K562 (cell line): ENCODE data around the gene RRM2. TPM values are rescaled to one million over a fixed set of nuclear protein-coding genes. Genes with fewer than 3 reads are reported as not detected.

Source experiments
- ATAC-seq: fragments of 200-7000 bp; cut with Tn5 transposase; 3 replicates; pipeline ENCODE4 v1.9.1; 2020; ENCODE audit warnings: moderate library complexity
- BruUV-seq: library from RNA; stranded (reverse); fragments of 400-500 nt; replicated peaks from 2 replicates; lab custom pipeline; 2021; lab: Mats Ljungman, UMichigan
- CTCF ChIA-PET: fragments of 300-600 bp; formaldehyde crosslinking; extraction: SDS; loops from one replicate; lab custom pipeline; 2021; ENCODE audit warnings: low intra/inter-chr PET ratio; lab: Yijun Ruan, JAX
- POLR2A ChIA-PET: fragments of 300-600, 350-650 bp; sonication (Branson Sonifier 250); formaldehyde crosslinking; extraction: SDS; loops from one replicate; lab custom pipeline; 2021; ENCODE audit warnings: antibody characterized with exemption, inconsistent platforms; lab: Yijun Ruan, JAX
- DNase-seq, 4 experiments: peaks; one replicate each; pipeline versions ENCODE4 v3.0.0 to v3.0.0-alpha.2; 2011 to 2018; ENCODE audit warnings: low spot score in 3 of 4, mixed read lengths in 3 of 4; ENCODE audit errors: extremely low read depth in 1 of 4
- FAIRE-seq: peaks from 2 replicates; lab custom pipeline; 2011; peaks lifted over from hg19 to GRCh38; lab: Jason Lieb, UNC
- H2AFZ ChIP-seq: 2 replicates; pipeline ENCODE4 v1.6.0; 2011; ENCODE audit warnings: low read depth, low read length, control low read depth, inconsistent platforms
- H3K27ac ChIP-seq: fragments of 200-600 bp; 3 replicates; pipeline ENCODE4 v1.8.0; 2011; ENCODE audit warnings: low read depth, mild to moderate bottlenecking, control low read depth, inconsistent platforms, low read length, moderate library complexity, mixed read lengths; ENCODE audit errors: extremely low read depth
- H3K27me3 ChIP-seq, 2 experiments: fragments of 300-600 bp in 1 of 2; 2 replicates in 1 of 2; 3 replicates in 1 of 2; pipeline versions ENCODE4 v1.6.0 to v1.8.0; 2011; ENCODE audit warnings: inconsistent platforms in 2 of 2, low read length in 2 of 2, mild to moderate bottlenecking in 1 of 2, mixed read lengths in 1 of 2, moderate library complexity in 1 of 2; ENCODE audit not compliant: control insufficient read depth in 2 of 2, insufficient read depth in 2 of 2
- H3K36me3 ChIP-seq: fragments of 300-600 bp; 3 replicates; pipeline ENCODE4 v1.8.0; 2011; ENCODE audit warnings: mild to moderate bottlenecking, low read length, inconsistent platforms; ENCODE audit not compliant: control insufficient read depth, insufficient read depth
- H3K4me1 ChIP-seq, 2 experiments: fragments of 200-600 bp in 1 of 2; replicated peaks in 1 of 2; 2 replicates in 1 of 2; 3 replicates in 1 of 2; pipeline versions ENCODE4 v1.5.1 to v1.8.0; 2011; ENCODE audit warnings: inconsistent platforms in 2 of 2, low read length in 2 of 2, mild to moderate bottlenecking in 1 of 2, mixed read lengths in 1 of 2, moderate library complexity in 1 of 2; ENCODE audit not compliant: control insufficient read depth in 2 of 2, insufficient read depth in 2 of 2
- H3K4me2 ChIP-seq: 2 replicates; pipeline ENCODE4 v1.6.1; 2011; ENCODE audit warnings: low read length, control low read depth, inconsistent platforms, mixed read lengths; ENCODE audit not compliant: insufficient read depth
- H3K4me3 ChIP-seq: fragments of 200-600 bp; sonication (generic), shearing (Covaris generic); 2 replicates; pipeline ENCODE4 v1.5.1; 2016; ENCODE audit warnings: control low read depth, inconsistent platforms
- H3K79me2 ChIP-seq: fragments of 200-600 bp; 3 replicates; pipeline ENCODE4 v1.8.0; 2011; ENCODE audit warnings: low read length, inconsistent platforms; ENCODE audit not compliant: control insufficient read depth, insufficient read depth
- H3K9ac ChIP-seq, 2 experiments: 2 replicates each; pipeline versions ENCODE4 v1.6.0 to v1.6.1; 2011; ENCODE audit warnings: low read depth in 2 of 2, low read length in 2 of 2, control low read depth in 1 of 2, inconsistent platforms in 1 of 2, mild to moderate bottlenecking in 1 of 2, mixed read lengths in 1 of 2; ENCODE audit not compliant: insufficient read depth in 1 of 2
- H3K9me1 ChIP-seq: one replicate; pipeline ENCODE4 v1.6.0; 2011; ENCODE audit warnings: inconsistent platforms, mild to moderate bottlenecking, low read length, moderate library complexity; ENCODE audit not compliant: control insufficient read depth, insufficient read depth
- H3K9me3 ChIP-seq: replicated peaks from 2 replicates; pipeline ENCODE4 v1.5.1; 2011; ENCODE audit warnings: low read depth, low read length, inconsistent platforms; ENCODE audit not compliant: control insufficient read depth, insufficient read depth
- H4K20me1 ChIP-seq: replicated peaks from 2 replicates; pipeline ENCODE4 v1.6.1; 2011; ENCODE audit warnings: low read length, inconsistent platforms, mixed read lengths; ENCODE audit not compliant: control insufficient read depth, insufficient read depth
- BCOR ChIP-seq: fragments of 450-650 bp; IDR thresholded peaks from 2 replicates; pipeline ENCODE4 v1.6.1; 2016
- BRCA1 ChIP-seq, 2 experiments: fragments of 450-650 bp in 1 of 2; sonication (generic) in 1 of 2; formaldehyde crosslinking in 1 of 2; IDR thresholded peaks; 2 replicates each; pipeline versions ENCODE4 v1.5.0 to v1.6.1; 2017 to 2020; ENCODE audit warnings: mild to moderate bottlenecking in 1 of 2, missing genetic modification reagents in 1 of 2
- CHAMP1 ChIP-seq: fragments of 450-650 bp; IDR thresholded peaks from 2 replicates; pipeline ENCODE4 v1.6.1; 2016; ENCODE audit warnings: mild to moderate bottlenecking
- CREBBP ChIP-seq: IDR thresholded peaks from one replicate; pipeline ENCODE4 v1.6.1; 2012; ENCODE audit warnings: low read depth, mild to moderate bottlenecking, control low read depth, inconsistent platforms, low read length
- CXXC5 ChIP-seq: fragments of 250-450 bp; sonication (Bioruptor Pico); IDR thresholded peaks from 2 replicates; pipeline ENCODE4 v1.8.0; 2022; ENCODE audit warnings: inconsistent platforms, mild to moderate bottlenecking, moderate library complexity
- DIDO1 ChIP-seq: fragments of 450-650 bp; IDR thresholded peaks from 2 replicates; pipeline ENCODE4 v1.6.1; 2016; ENCODE audit warnings: low read depth, missing biosample characterization, missing genetic modification characterization
- ELF4 ChIP-seq: fragments of 450-650 bp; formaldehyde crosslinking; IDR thresholded peaks from 2 replicates; pipeline ENCODE4 v1.4.0; 2022; ENCODE audit warnings: missing genetic modification characterization
- GATAD2A ChIP-seq: fragments of 450-650 bp; IDR thresholded peaks from 2 replicates; pipeline ENCODE4 v1.6.1; 2017
- HMGN3 ChIP-seq: IDR thresholded peaks from 2 replicates; pipeline ENCODE4 v1.6.1; 2011; ENCODE audit warnings: borderline replicate concordance, low read depth, mild to moderate bottlenecking, mixed read lengths, low read length; ENCODE audit not compliant: insufficient read length; ENCODE audit errors: extremely low read depth
- NFXL1 ChIP-seq: fragments of 450-650 bp; formaldehyde crosslinking; IDR thresholded peaks from 2 replicates; pipeline ENCODE4 v1.4.0; 2021; ENCODE audit warnings: mild to moderate bottlenecking
- PHB2 ChIP-seq: fragments of 450-650 bp; IDR thresholded peaks from 2 replicates; pipeline ENCODE4 v1.6.1; 2017; ENCODE audit warnings: low read depth
- PYGO2 ChIP-seq: fragments of 450-650 bp; IDR thresholded peaks from 2 replicates; pipeline ENCODE4 v1.6.1; 2016; ENCODE audit warnings: mild to moderate bottlenecking, missing genetic modification characterization, moderate library complexity, missing compliant biosample characterization
- STAT5B ChIP-seq: fragments of 250-450 bp; sonication (Bioruptor Pico); IDR thresholded peaks from 2 replicates; pipeline ENCODE4 v1.8.0; 2021; ENCODE audit warnings: mild to moderate bottlenecking, inconsistent platforms
- ZNF217 ChIP-seq: sonication (generic); formaldehyde crosslinking; IDR thresholded peaks from 2 replicates; pipeline ENCODE4 v1.8.0; 2022; ENCODE audit warnings: mild to moderate bottlenecking, missing genetic modification reagents
- WGBS: fragments of 100-300 bp; shearing (Covaris generic); methylation state at CpG from one replicate; pipeline ENCODE4 v1.1.6; 2016; ENCODE audit warnings: low coverage, mixed read lengths; ENCODE audit not compliant: insufficient coverage; ENCODE audit errors: missing lambda C conversion rate; 5-methylcytosine and 5-hydroxymethylcytosine counted together
- in situ Hi-C: fragments of 300-500 bp; cut with MboI; formaldehyde crosslinking; loops from 4 replicates; pipeline ENCODE4 v1.15.0; 2018; ENCODE audit warnings: inconsistent platforms, mixed read lengths
- intact Hi-C: fragments of 100-400 bp; cut with micrococcal nuclease; formaldehyde crosslinking; loops from 2 replicates; pipeline ENCODE4 v1.14.2; 2022
- polyA plus RNA-seq, 8 experiments: library from polyadenylated mRNA; depleted of rRNA in 4 of 8; stranded (reverse) in 5 of 8; unstranded in 3 of 8; fragments of >200 nt; fragmentation: Nextera tagmentation in 2 of 8; fragmentation: Illumina TruSeq in 1 of 8; extraction: Ambion mirVana in 2 of 8; extraction: Trizol in 1 of 8; gene quantifications; 2 replicates each; pipeline versions ENCODE4 v1.2.1 to v1.2.3, GENCODE V29; 2011 to 2014; ENCODE audit warnings: inconsistent platforms in 1 of 8, missing spikeins in 1 of 8
- total RNA-seq, 7 experiments: library from RNA; depleted of rRNA in 6 of 7; stranded (reverse); fragments of >200 nt in 6 of 7; fragmentation: Illumina TruSeq in 2 of 7; extraction: Trizol in 2 of 7; gene quantifications; 2 replicates each; pipeline versions ENCODE4 v1.2.1 to v1.2.3, GENCODE V29; 2011 to 2021; ENCODE audit warnings: low replicate concordance in 1 of 7
- TF ChIP-seq, protein P1 (sequence below): sonication (generic); formaldehyde crosslinking; IDR thresholded peaks from 2 replicates; pipeline ENCODE4 v1.5.0; 2020; ENCODE audit warnings: missing genetic modification reagents

RRM2 gene
- total and polyA plus RNA-seq, 9 of the 15 experiments (the other 6 are each of a cell fraction or from before 2014, with no cell fraction given) = 50.1 to 244 (median 128) TPM

GRCh38 chr2:10101491-10101890, 21.0 kb upstream of the RRM2 start:
- no TSS peak for BruUV-seq
- Histone ChIP-seq H3K9me3 (no peaks in the 10 kb centered on the region), H2AFZ (no peak overlapping the region), H3K4me2 (no peak overlapping the region), H3K79me2 (no peaks in the 10 kb centered on the region), H4K20me1 (no peaks in the 10 kb centered on the region), H3K4me3 (no peak overlapping the region), H3K36me3 (no peaks in the 10 kb centered on the region; the same call in 2 of the 3 replicates), H3K9ac (peak overlapping the region in 1 of 2 experiments; percentile 14; a peak in 1 of 4 replicates), H3K9me1 (no peaks in the 10 kb centered on the region), H3K4me1 (peaks cover 11 to 18% of the 10 kb centered on the region in 2 experiments), H3K27ac (no peak overlapping the region), H3K27me3 (peaks cover 0 to under 1% of the 10 kb centered on the region in 2 experiments; a peak in 1 of 5 replicates)
- WGBS = 51% methylated on average over 7 of the region's 7 CpGs
- in situ Hi-C loops (no loop called here), intact Hi-C loops (no loop called here)
- ATAC-seq (no peak), FAIRE-seq (no peak), DNase-seq (no peak)
- ChIA-PET CTCF (no interaction called here), POLR2A (interaction anchor here (0.5 to 2.7 kb wide), 5 partner anchors 10 to 57 kb away, joined by 3 to 10 read pairs (median 4); partner anchors contain the start of gene RRM2)
- TF ChIP-seq HMGN3 = no peak
- TF ChIP-seq NFXL1 (CRISPR knock-in tag) = no peak
- TF ChIP-seq GATAD2A = no peak
- TF ChIP-seq DIDO1 (tag) = no peak
- TF ChIP-seq BRCA1 (IDR thresholded peaks at IDR 0.05) = no peak
- no peak for TF ChIP-seq BRCA1 (CRISPR knock-in tag; IDR thresholded peaks at IDR 0.05)
- TF ChIP-seq CXXC5 (CRISPR knock-in tag) = no peak
- no peak for TF ChIP-seq STAT5B (CRISPR knock-in tag)
- TF ChIP-seq ELF4 (CRISPR knock-in tag) = no peak
- no peak for TF ChIP-seq PHB2
- no peak for TF ChIP-seq ZNF217 (CRISPR knock-in tag)
- TF ChIP-seq CHAMP1 = no peak
- TF ChIP-seq, protein P1, sequence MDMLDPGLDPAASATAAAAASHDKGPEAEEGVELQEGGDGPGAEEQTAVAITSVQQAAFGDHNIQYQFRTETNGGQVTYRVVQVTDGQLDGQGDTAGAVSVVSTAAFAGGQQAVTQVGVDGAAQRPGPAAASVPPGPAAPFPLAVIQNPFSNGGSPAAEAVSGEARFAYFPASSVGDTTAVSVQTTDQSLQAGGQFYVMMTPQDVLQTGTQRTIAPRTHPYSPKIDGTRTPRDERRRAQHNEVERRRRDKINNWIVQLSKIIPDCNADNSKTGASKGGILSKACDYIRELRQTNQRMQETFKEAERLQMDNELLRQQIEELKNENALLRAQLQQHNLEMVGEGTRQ = no peak
- TF ChIP-seq CREBBP = no peak
- TF ChIP-seq PYGO2 (tag) = no peak
- TF ChIP-seq BCOR = no peak
